Vagina (tissue), 2 donors: Measurements from ENCODE around the gene ANKRD10. TPM values are rescaled to one million over a fixed set of nuclear protein-coding genes. Genes with fewer than 3 reads are reported as not detected.

ENCODE experiments used
- DNase-seq, 2 donors: peaks; one replicate each; pipeline ENCODE4 v3.0.0-alpha.2; 2017; ENCODE audit errors: extremely low spot score in 2 of 2
- H3K27ac ChIP-seq: fragments of 200-600 bp; sonication (generic); one replicate; pipeline ENCODE4 v1.5.1; 2019
- H3K27me3 ChIP-seq: fragments of 200-600 bp; sonication (generic); one replicate; pipeline ENCODE4 v1.5.1; 2019
- H3K36me3 ChIP-seq, 2 donors: fragments of 200-600 bp; sonication (generic); one replicate each; pipeline ENCODE4 v1.5.1; 2017 to 2019
- H3K4me1 ChIP-seq: fragments of 200-600 bp; sonication (generic); one replicate; pipeline ENCODE4 v1.5.1; 2019
- H3K4me3 ChIP-seq, 2 donors: fragments of 200-600 bp; sonication (generic); 1 replicate in 1 of 2; 2 replicates in 1 of 2; pipeline ENCODE4 v1.5.1; 2016 to 2019
- H3K9me3 ChIP-seq: fragments of 200-600 bp; sonication (generic); one replicate; pipeline ENCODE4 v1.5.1; 2019
- CTCF ChIP-seq, 3 experiments: fragments of 450-650 bp in 2 of 3; fragments of 200-600 bp in 1 of 3; sonication (generic) in 1 of 3; IDR thresholded peaks; one replicate each; pipeline ENCODE4 v1.5.1; 2017 to 2019; ENCODE audit warnings: antibody characterized with exemption in 3 of 3, mild to moderate bottlenecking in 2 of 3, moderate library complexity in 2 of 3
- POLR2A ChIP-seq, 2 donors: fragments of 450-650 bp; IDR thresholded peaks; one replicate each; pipeline ENCODE4 v1.6.1; 2017; ENCODE audit warnings: antibody characterized with exemption in 2 of 2, mild to moderate bottlenecking in 2 of 2, moderate library complexity in 2 of 2
- POLR2AphosphoS5 ChIP-seq, 2 donors: sonication (generic); formaldehyde crosslinking; IDR thresholded peaks; one replicate each; pipeline ENCODE4 v1.9.0; 2017; ENCODE audit warnings: antibody characterized with exemption in 2 of 2, mild to moderate bottlenecking in 2 of 2, low read depth in 1 of 2; ENCODE audit not compliant: insufficient read depth in 1 of 2
- intact Hi-C: fragments of 100-400 bp; cut with DNase I; formaldehyde crosslinking; loops from one replicate; pipeline ENCODE4 v1.15.1; 2023
- total RNA-seq: library from RNA; depleted of rRNA; stranded (reverse); fragments of >200 nt; gene quantifications from one replicate; pipeline ENCODE4 v1.2.3, GENCODE V29; 2016

Gene ANKRD10
- total RNA-seq, 1 donor from 2014 or later: 114 TPM

- no peak overlapping the region for H3K4me3 ChIP-seq
- intact Hi-C loops: no loop called here
Observed at GRCh38 chr13:110880627-110881026, 34.2 kb downstream of the ANKRD10 start.

GRCh38 chr13:110879482-110879881 is 35.4 kb downstream of the ANKRD10 start:
- TF ChIP-seq POLR2AphosphoS5 (IDR thresholded peaks at IDR 0.05; ENCODE audit: insufficient read depth in 1 of 2, low read depth in 1 of 2) (no peak), POLR2A (IDR thresholded peaks at IDR 0.05) (no peak), CTCF (IDR thresholded peaks at IDR 0.05) (no peak)
- DNase-seq: no peak
- H3K4me3 ChIP-seq: no peak overlapping the region
- peaks cover 10% of the 10 kb centered on the region for H3K4me1 ChIP-seq
- H3K27ac ChIP-seq: no peak overlapping the region
- no peaks in the 10 kb centered on the region for H3K27me3 ChIP-seq
- intact Hi-C loops: no loop called here
- H3K9me3 ChIP-seq: no peaks in the 10 kb centered on the region
- H3K36me3 ChIP-seq: peaks cover 0 to 5% of the 10 kb centered on the region in 2 donors

More at GRCh38 chr13:110880627-110881026, 34.2 kb downstream of the ANKRD10 start:
- DNase-seq: no peak
- no peaks in the 10 kb centered on the region for H3K27me3 ChIP-seq
- no peak overlapping the region for H3K27ac ChIP-seq
- TF ChIP-seq POLR2AphosphoS5 (IDR thresholded peaks at IDR 0.05; ENCODE audit: insufficient read depth in 1 of 2, low read depth in 1 of 2): no peak
- no peak for TF ChIP-seq CTCF (IDR thresholded peaks at IDR 0.05)
- TF ChIP-seq POLR2A (IDR thresholded peaks at IDR 0.05): no peak
- H3K36me3 ChIP-seq: peaks cover 0 to 5% of the 10 kb centered on the region in 2 donors
- no peaks in the 10 kb centered on the region for H3K9me3 ChIP-seq
- no peaks in the 10 kb centered on the region for H3K4me1 ChIP-seq

- H3K4me3 ChIP-seq: no peak overlapping the region
- no peak overlapping the region for H3K27ac ChIP-seq
- H3K4me1 ChIP-seq: peaks cover 20% of the 10 kb centered on the region
- H3K36me3 ChIP-seq: peaks cover 0 to 5% of the 10 kb centered on the region in 2 donors
- H3K9me3 ChIP-seq: no peaks in the 10 kb centered on the region
- DNase-seq: no peak
- no peaks in the 10 kb centered on the region for H3K27me3 ChIP-seq
- intact Hi-C loops: no loop called here
- TF ChIP-seq CTCF (IDR thresholded peaks at IDR 0.05) (no peak), POLR2A (IDR thresholded peaks at IDR 0.05) (no peak), POLR2AphosphoS5 (IDR thresholded peaks at IDR 0.05; ENCODE audit: insufficient read depth in 1 of 2, low read depth in 1 of 2) (no peak)
Observed at GRCh38 chr13:110877737-110878258, 37.1 kb downstream of the ANKRD10 start.

- H3K27me3 ChIP-seq: no peaks in the 10 kb centered on the region
- DNase-seq: no peak
- no peak for TF ChIP-seq CTCF (IDR thresholded peaks at IDR 0.05)
- no peak for TF ChIP-seq POLR2AphosphoS5 (IDR thresholded peaks at IDR 0.05; ENCODE audit: insufficient read depth in 1 of 2, low read depth in 1 of 2)
- TF ChIP-seq POLR2A (IDR thresholded peaks at IDR 0.05): no peak
- intact Hi-C loops: no loop called here
- peaks cover 27% of the 10 kb centered on the region for H3K4me1 ChIP-seq
- H3K4me3 ChIP-seq: no peak overlapping the region
- H3K36me3 ChIP-seq: peaks cover 0 to 5% of the 10 kb centered on the region in 2 donors
- H3K27ac ChIP-seq: no peak overlapping the region
- no peaks in the 10 kb centered on the region for H3K9me3 ChIP-seq
Observed at GRCh38 chr13:110876609-110877008, 38.3 kb downstream of the ANKRD10 start.

GRCh38 chr13:110875241-110875640 is 39.6 kb downstream of the ANKRD10 start:
- Histone ChIP-seq H3K27me3 (no peaks in the 10 kb centered on the region), H3K4me3 (peak overlapping the region; percentile 40 to 41), H3K4me1 (peaks cover 38% of the 10 kb centered on the region), H3K9me3 (no peaks in the 10 kb centered on the region), H3K36me3 (peaks cover 0 to 5% of the 10 kb centered on the region in 2 donors), H3K27ac (no peak overlapping the region)
- TF ChIP-seq POLR2AphosphoS5 (IDR thresholded peaks at IDR 0.05; ENCODE audit: insufficient read depth in 1 of 2, low read depth in 1 of 2): no peak
- intact Hi-C loops: no loop called here
- no peak for DNase-seq
